GM19099 (cell line): ENCODE data around the gene GFRA1.

Experiments used
- POLR2A ChIP-seq: IDR thresholded peaks from 3 replicates; pipeline ENCODE4 v1.6.1; 2011; ENCODE audit warnings: low read depth; ENCODE audit not compliant: insufficient read length; ENCODE audit errors: extremely low read depth

The GFRA1 gene

GRCh38 chr10:116169782-116170445, 103.1 kb downstream of the GFRA1 start:
- no peak for TF ChIP-seq POLR2A

- TF ChIP-seq POLR2A = no peak
These were observed 104.3 kb downstream of the GFRA1 start for GRCh38 chr10:116168745-116169144.

GRCh38 chr10:116168329-116168728, 104.7 kb downstream of the GFRA1 start:
- no peak for TF ChIP-seq POLR2A

GRCh38 chr10:116164291-116164690, 108.7 kb downstream of the GFRA1 start:
- no peak for TF ChIP-seq POLR2A

- TF ChIP-seq POLR2A = no peak
These were observed 109.5 kb downstream of the GFRA1 start for GRCh38 chr10:116163333-116164131.

- no peak for TF ChIP-seq POLR2A
These were observed 110.2 kb downstream of the GFRA1 start for GRCh38 chr10:116162851-116163250.

- no peak for TF ChIP-seq POLR2A
These were observed 112.7 kb downstream of the GFRA1 start for GRCh38 chr10:116160271-116160670.

GRCh38 chr10:116159197-116159596, 113.8 kb downstream of the GFRA1 start:
- TF ChIP-seq POLR2A = no peak

- no peak for TF ChIP-seq POLR2A
These were observed 115.0 kb downstream of the GFRA1 start for GRCh38 chr10:116158036-116158435.

GRCh38 chr10:116157485-116157884, 115.5 kb downstream of the GFRA1 start:
- no peak for TF ChIP-seq POLR2A

- no peak for TF ChIP-seq POLR2A
These were observed 116.2 kb downstream of the GFRA1 start for GRCh38 chr10:116156819-116157218.

GRCh38 chr10:116155191-116155590, 117.8 kb downstream of the GFRA1 start:
- TF ChIP-seq POLR2A = no peak

- no peak for TF ChIP-seq POLR2A
These were observed 118.4 kb downstream of the GFRA1 start for GRCh38 chr10:116154651-116155050.

- TF ChIP-seq POLR2A = no peak
These were observed 121.9 kb downstream of the GFRA1 start for GRCh38 chr10:116151076-116151475.

GRCh38 chr10:116150606-116151005, 122.4 kb downstream of the GFRA1 start:
- TF ChIP-seq POLR2A = no peak
